SK-N-SH treated with all-trans-retinoic acid at 6 μM for 48 hours (cell line): ENCODE results near the gene CORO6.

Source experiments
- ATAC-seq: fragments of 200-7000 bp; cut with Tn5 transposase; 3 replicates; pipeline ENCODE4 v1.9.1; 2020; ENCODE audit warnings: mild to moderate bottlenecking, moderate library complexity
- ARNTL ChIP-seq: fragments of 450-650 bp; formaldehyde crosslinking; IDR thresholded peaks from 2 replicates; pipeline ENCODE4 v1.5.0; 2020; ENCODE audit warnings: low read depth, mild to moderate bottlenecking, moderate library complexity, borderline replicate concordance
- BACH2 ChIP-seq: fragments of 250-450 bp; sonication (Bioruptor Pico); IDR thresholded peaks from 2 replicates; pipeline ENCODE4 v1.9.0; 2021; ENCODE audit warnings: mild to moderate bottlenecking, borderline replicate concordance
- CSDC2 ChIP-seq: fragments of 250-450 bp; sonication (Bioruptor Pico); IDR thresholded peaks from 2 replicates; pipeline ENCODE4 v1.5.0; 2020; ENCODE audit warnings: mild to moderate bottlenecking, moderate library complexity
- CSRNP3 ChIP-seq: fragments of 250-450 bp; sonication (Bioruptor Pico); IDR thresholded peaks from 2 replicates; pipeline ENCODE4 v1.5.1; 2021; ENCODE audit warnings: mild to moderate bottlenecking, moderate library complexity
- ESRRG ChIP-seq: fragments of 250-450 bp; sonication (Bioruptor Pico); IDR thresholded peaks from 2 replicates; pipeline ENCODE4 v1.6.1; 2021; ENCODE audit warnings: mild to moderate bottlenecking
- GLIS3 ChIP-seq: fragments of 250-450 bp; sonication (Bioruptor Pico); IDR thresholded peaks from 2 replicates; pipeline ENCODE4 v1.5.0; 2020; ENCODE audit warnings: mild to moderate bottlenecking, moderate library complexity
- ISL1 ChIP-seq: fragments of 250-450 bp; sonication (Bioruptor Pico); IDR thresholded peaks from 2 replicates; pipeline ENCODE4 v2.1.2; 2022; ENCODE audit warnings: mild to moderate bottlenecking, moderate library complexity
- OSR1 ChIP-seq: fragments of 250-450 bp; sonication (Bioruptor Pico); IDR thresholded peaks from 2 replicates; pipeline ENCODE4 v1.8.0; 2022; ENCODE audit warnings: moderate library complexity, mild to moderate bottlenecking, inconsistent platforms
- PPARA ChIP-seq: fragments of 250-450 bp; sonication (Bioruptor Pico); IDR thresholded peaks from 2 replicates; pipeline ENCODE4 v1.5.0; 2020; ENCODE audit warnings: mild to moderate bottlenecking, borderline replicate concordance
- RARB ChIP-seq: fragments of 250-450 bp; sonication (Bioruptor Pico); IDR thresholded peaks from 2 replicates; pipeline ENCODE4 v1.8.0; 2021; ENCODE audit warnings: mild to moderate bottlenecking, moderate library complexity
- SNAI2 ChIP-seq: fragments of 250-450 bp; sonication (Bioruptor Pico); IDR thresholded peaks from 2 replicates; pipeline ENCODE4 v1.5.0; 2020; ENCODE audit warnings: mild to moderate bottlenecking, moderate library complexity
- TCF4 ChIP-seq: fragments of 250-450 bp; sonication (Bioruptor Pico); IDR thresholded peaks from 2 replicates; pipeline ENCODE4 v1.8.0; 2021; ENCODE audit warnings: mild to moderate bottlenecking, moderate library complexity, borderline replicate concordance
- TOX ChIP-seq: fragments of 250-450 bp; sonication (Bioruptor Pico); IDR thresholded peaks from 2 replicates; pipeline ENCODE4 v1.8.0; 2021; ENCODE audit warnings: mild to moderate bottlenecking, moderate library complexity, borderline replicate concordance
- ZC3H10 ChIP-seq: fragments of 250-450 bp; sonication (Bioruptor Pico); IDR thresholded peaks from 2 replicates; pipeline ENCODE4 v1.5.1; 2021; ENCODE audit warnings: mild to moderate bottlenecking, moderate library complexity
- ZFP3 ChIP-seq: fragments of 250-450 bp; sonication (Bioruptor Pico); IDR thresholded peaks from 2 replicates; pipeline ENCODE4 v1.5.0; 2020; ENCODE audit warnings: mild to moderate bottlenecking, moderate library complexity
- ZFP30 ChIP-seq: fragments of 450-650 bp; formaldehyde crosslinking; IDR thresholded peaks from 2 replicates; pipeline ENCODE4 v1.5.0; 2022; ENCODE audit warnings: mild to moderate bottlenecking, moderate library complexity
- ZNF565 ChIP-seq: fragments of 450-650 bp; formaldehyde crosslinking; conservative IDR thresholded peaks from 2 replicates; pipeline ENCODE4 v1.5.0; 2020; ENCODE audit warnings: low read depth, mild to moderate bottlenecking, moderate library complexity
- ZNF70 ChIP-seq: fragments of 450-650 bp; formaldehyde crosslinking; IDR thresholded peaks from 2 replicates; pipeline ENCODE4 v1.5.0; 2020; ENCODE audit warnings: mild to moderate bottlenecking, moderate library complexity
- ZNF8 ChIP-seq: fragments of 450-650 bp; formaldehyde crosslinking; IDR thresholded peaks from 2 replicates; pipeline ENCODE4 v1.5.0; 2020; ENCODE audit warnings: mild to moderate bottlenecking, moderate library complexity
- TF ChIP-seq, protein P1 (sequence below): fragments of 250-450 bp; sonication (Bioruptor Pico); IDR thresholded peaks from 2 replicates; pipeline ENCODE4 v1.8.0; 2020; ENCODE audit warnings: mild to moderate bottlenecking, moderate library complexity, borderline replicate concordance
- TF ChIP-seq, protein P2 (sequence below): fragments of 250-450 bp; sonication (Bioruptor Pico); IDR thresholded peaks from 2 replicates; pipeline ENCODE4 v1.5.1; 2020; ENCODE audit warnings: low read depth, mild to moderate bottlenecking, moderate library complexity
- TF ChIP-seq, protein P3 (sequence below): fragments of 250-450 bp; sonication (Bioruptor Pico); IDR thresholded peaks from 2 replicates; pipeline ENCODE4 v1.5.0; 2020; ENCODE audit warnings: mild to moderate bottlenecking, moderate library complexity
- TF ChIP-seq, protein P4 (sequence below): fragments of 250-450 bp; sonication (Bioruptor Pico); IDR thresholded peaks from 2 replicates; pipeline ENCODE4 v1.8.0; 2021; ENCODE audit warnings: low read depth, mild to moderate bottlenecking, moderate library complexity, borderline replicate concordance

The CORO6 gene

GRCh38 chr17:29622337-29623282 is at the start of gene CORO6:
Gene CORO6 (minus strand): TSS chr17:29622912. CDS start chr17:29621421, 1,491 bp downstream.
- peak; percentile 77 for ATAC-seq
- TF ChIP-seq CSRNP3 (CRISPR knock-in tag) (no peak), GLIS3 (CRISPR knock-in tag) (no peak), ZNF8 (CRISPR knock-in tag) (no peak), ZNF565 (CRISPR knock-in tag) (no peak), ZFP30 (CRISPR knock-in tag) (no peak), TOX (no peak), ESRRG (CRISPR knock-in tag) (no peak), RARB (CRISPR knock-in tag) (no peak), ISL1 (CRISPR knock-in tag) (no peak), BACH2 (CRISPR knock-in tag) (no peak), ZC3H10 (CRISPR knock-in tag) (no peak), ZNF70 (no peak), CSDC2 (no peak), PPARA (CRISPR knock-in tag) (no peak)
- TF ChIP-seq, protein P1, sequence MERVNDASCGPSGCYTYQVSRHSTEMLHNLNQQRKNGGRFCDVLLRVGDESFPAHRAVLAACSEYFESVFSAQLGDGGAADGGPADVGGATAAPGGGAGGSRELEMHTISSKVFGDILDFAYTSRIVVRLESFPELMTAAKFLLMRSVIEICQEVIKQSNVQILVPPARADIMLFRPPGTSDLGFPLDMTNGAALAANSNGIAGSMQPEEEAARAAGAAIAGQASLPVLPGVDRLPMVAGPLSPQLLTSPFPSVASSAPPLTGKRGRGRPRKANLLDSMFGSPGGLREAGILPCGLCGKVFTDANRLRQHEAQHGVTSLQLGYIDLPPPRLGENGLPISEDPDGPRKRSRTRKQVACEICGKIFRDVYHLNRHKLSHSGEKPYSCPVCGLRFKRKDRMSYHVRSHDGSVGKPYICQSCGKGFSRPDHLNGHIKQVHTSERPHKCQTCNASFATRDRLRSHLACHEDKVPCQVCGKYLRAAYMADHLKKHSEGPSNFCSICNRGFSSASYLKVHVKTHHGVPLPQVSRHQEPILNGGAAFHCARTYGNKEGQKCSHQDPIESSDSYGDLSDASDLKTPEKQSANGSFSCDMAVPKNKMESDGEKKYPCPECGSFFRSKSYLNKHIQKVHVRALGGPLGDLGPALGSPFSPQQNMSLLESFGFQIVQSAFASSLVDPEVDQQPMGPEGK (CRISPR knock-in tag), result no peak
- TF ChIP-seq, protein P2, sequence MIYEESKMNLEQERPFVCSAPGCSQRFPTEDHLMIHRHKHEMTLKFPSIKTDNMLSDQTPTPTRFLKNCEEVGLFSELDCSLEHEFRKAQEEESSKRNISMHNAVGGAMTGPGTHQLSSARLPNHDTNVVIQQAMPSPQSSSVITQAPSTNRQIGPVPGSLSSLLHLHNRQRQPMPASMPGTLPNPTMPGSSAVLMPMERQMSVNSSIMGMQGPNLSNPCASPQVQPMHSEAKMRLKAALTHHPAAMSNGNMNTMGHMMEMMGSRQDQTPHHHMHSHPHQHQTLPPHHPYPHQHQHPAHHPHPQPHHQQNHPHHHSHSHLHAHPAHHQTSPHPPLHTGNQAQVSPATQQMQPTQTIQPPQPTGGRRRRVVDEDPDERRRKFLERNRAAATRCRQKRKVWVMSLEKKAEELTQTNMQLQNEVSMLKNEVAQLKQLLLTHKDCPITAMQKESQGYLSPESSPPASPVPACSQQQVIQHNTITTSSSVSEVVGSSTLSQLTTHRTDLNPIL (CRISPR knock-in tag), result no peak
- TF ChIP-seq, protein P3, sequence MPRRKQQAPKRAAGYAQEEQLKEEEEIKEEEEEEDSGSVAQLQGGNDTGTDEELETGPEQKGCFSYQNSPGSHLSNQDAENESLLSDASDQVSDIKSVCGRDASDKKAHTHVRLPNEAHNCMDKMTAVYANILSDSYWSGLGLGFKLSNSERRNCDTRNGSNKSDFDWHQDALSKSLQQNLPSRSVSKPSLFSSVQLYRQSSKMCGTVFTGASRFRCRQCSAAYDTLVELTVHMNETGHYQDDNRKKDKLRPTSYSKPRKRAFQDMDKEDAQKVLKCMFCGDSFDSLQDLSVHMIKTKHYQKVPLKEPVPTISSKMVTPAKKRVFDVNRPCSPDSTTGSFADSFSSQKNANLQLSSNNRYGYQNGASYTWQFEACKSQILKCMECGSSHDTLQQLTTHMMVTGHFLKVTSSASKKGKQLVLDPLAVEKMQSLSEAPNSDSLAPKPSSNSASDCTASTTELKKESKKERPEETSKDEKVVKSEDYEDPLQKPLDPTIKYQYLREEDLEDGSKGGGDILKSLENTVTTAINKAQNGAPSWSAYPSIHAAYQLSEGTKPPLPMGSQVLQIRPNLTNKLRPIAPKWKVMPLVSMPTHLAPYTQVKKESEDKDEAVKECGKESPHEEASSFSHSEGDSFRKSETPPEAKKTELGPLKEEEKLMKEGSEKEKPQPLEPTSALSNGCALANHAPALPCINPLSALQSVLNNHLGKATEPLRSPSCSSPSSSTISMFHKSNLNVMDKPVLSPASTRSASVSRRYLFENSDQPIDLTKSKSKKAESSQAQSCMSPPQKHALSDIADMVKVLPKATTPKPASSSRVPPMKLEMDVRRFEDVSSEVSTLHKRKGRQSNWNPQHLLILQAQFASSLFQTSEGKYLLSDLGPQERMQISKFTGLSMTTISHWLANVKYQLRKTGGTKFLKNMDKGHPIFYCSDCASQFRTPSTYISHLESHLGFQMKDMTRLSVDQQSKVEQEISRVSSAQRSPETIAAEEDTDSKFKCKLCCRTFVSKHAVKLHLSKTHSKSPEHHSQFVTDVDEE (CRISPR knock-in tag), result no peak
- TF ChIP-seq, protein P4, sequence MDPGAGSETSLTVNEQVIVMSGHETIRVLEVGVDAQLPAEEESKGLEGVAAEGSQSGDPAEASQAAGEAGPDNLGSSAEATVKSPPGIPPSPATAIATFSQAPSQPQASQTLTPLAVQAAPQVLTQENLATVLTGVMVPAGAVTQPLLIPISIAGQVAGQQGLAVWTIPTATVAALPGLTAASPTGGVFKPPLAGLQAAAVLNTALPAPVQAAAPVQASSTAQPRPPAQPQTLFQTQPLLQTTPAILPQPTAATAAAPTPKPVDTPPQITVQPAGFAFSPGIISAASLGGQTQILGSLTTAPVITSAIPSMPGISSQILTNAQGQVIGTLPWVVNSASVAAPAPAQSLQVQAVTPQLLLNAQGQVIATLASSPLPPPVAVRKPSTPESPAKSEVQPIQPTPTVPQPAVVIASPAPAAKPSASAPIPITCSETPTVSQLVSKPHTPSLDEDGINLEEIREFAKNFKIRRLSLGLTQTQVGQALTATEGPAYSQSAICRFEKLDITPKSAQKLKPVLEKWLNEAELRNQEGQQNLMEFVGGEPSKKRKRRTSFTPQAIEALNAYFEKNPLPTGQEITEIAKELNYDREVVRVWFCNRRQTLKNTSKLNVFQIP (CRISPR knock-in tag), result no peak

DNA sequence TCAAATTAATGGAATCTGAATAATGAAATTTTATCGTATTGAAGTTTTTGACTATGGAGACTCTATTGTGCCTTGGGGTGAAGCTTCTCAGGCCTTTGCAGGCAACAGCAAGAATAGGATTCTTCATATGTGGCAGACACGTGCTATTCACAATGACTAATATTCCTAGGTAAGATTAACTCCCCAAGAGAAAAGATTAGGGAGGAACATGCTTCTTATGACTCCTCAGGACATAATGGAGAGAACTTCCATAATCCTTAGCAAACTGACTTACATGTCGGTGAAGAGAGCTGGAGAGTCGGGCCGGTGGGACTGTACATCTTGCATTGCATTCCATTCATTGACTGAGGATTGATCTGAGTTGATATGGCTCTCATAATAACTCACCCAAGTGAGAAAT is 48.9 kb upstream of the CORO6 start:
- ATAC-seq, result no peak
- no peak for TF ChIP-seq TOX
- no peak for TF ChIP-seq SNAI2 (CRISPR knock-in tag)
- no peak for TF ChIP-seq RARB (CRISPR knock-in tag)
- TF ChIP-seq, protein P1 (CRISPR knock-in tag), result no peak
- no peak for TF ChIP-seq TCF4
- TF ChIP-seq ZNF70, result no peak
- TF ChIP-seq ZFP3 (CRISPR knock-in tag), result no peak
- no peak for TF ChIP-seq ESRRG (CRISPR knock-in tag)
- TF ChIP-seq ARNTL (CRISPR knock-in tag), result no peak
- no peak for TF ChIP-seq CSRNP3 (CRISPR knock-in tag)
- TF ChIP-seq BACH2 (CRISPR knock-in tag), result no peak
- TF ChIP-seq, protein P2 (CRISPR knock-in tag), result no peak
- TF ChIP-seq OSR1, result no peak
- no peak for TF ChIP-seq GLIS3 (CRISPR knock-in tag)
- no peak for TF ChIP-seq ZC3H10 (CRISPR knock-in tag)
- TF ChIP-seq ZNF565 (CRISPR knock-in tag), result no peak
- TF ChIP-seq ISL1 (CRISPR knock-in tag), result no peak
- TF ChIP-seq CSDC2, result no peak
